Gastroesophageal sphincter (tissue), 4 donors: Measurements from ENCODE around the gene RRN3. TPM values are rescaled to one million over a fixed set of nuclear protein-coding genes. Genes with fewer than 3 reads are reported as not detected.
"Not testable (repeated sequence)": the region's sequence is repeated elsewhere in the genome, so short reads cannot be mapped to it uniquely, and the experiment has no call there.

ENCODE experiments used
- ATAC-seq: fragments of 150-250 bp; one replicate; pipeline ENCODE4 v1.9.1; 2016; ENCODE audit warnings: mild to moderate bottlenecking, moderate library complexity
- H3K27ac ChIP-seq, 4 donors: fragments of 200-600 bp; sonication (generic) in 3 of 4; 1 replicate in 3 of 4; 2 replicates in 1 of 4; pipeline ENCODE4 v1.5.1; 2016 to 2019
- H3K27me3 ChIP-seq: fragments of 200-600 bp; sonication (generic); one replicate; pipeline ENCODE4 v1.5.1; 2019
- H3K36me3 ChIP-seq, 2 donors: fragments of 200-600 bp; sonication (generic); one replicate each; pipeline ENCODE4 v1.5.1; 2019; ENCODE audit warnings: control low read depth in 1 of 2
- H3K4me1 ChIP-seq, 3 donors: fragments of 200-600 bp; sonication (generic); 1 replicate in 2 of 3; 2 replicates in 1 of 3; pipeline ENCODE4 v1.5.1; 2016 to 2019; ENCODE audit warnings: control low read depth in 2 of 3
- H3K4me3 ChIP-seq, 2 donors: fragments of 200-600 bp; sonication (generic); one replicate each; pipeline ENCODE4 v1.5.1; 2019; ENCODE audit warnings: mild to moderate bottlenecking in 1 of 2, moderate library complexity in 1 of 2
- H3K9me3 ChIP-seq, 3 donors: fragments of 200-600 bp; sonication (generic); one replicate each; pipeline ENCODE4 v1.5.1; 2017 to 2019; ENCODE audit warnings: control low read depth in 2 of 3
- EP300 ChIP-seq: sonication (generic); formaldehyde crosslinking; IDR thresholded peaks from one replicate; pipeline ENCODE4 v1.6.1; 2017; ENCODE audit warnings: antibody characterized with exemption, mild to moderate bottlenecking
- POLR2A ChIP-seq, 2 donors: fragments of 450-650 bp; IDR thresholded peaks; one replicate each; pipeline ENCODE4 v1.6.1; 2017; ENCODE audit warnings: antibody characterized with exemption in 2 of 2, mild to moderate bottlenecking in 2 of 2, moderate library complexity in 1 of 2
- POLR2AphosphoS5 ChIP-seq: sonication (generic); formaldehyde crosslinking; IDR thresholded peaks from one replicate; pipeline ENCODE4 v1.6.1; 2017; ENCODE audit warnings: antibody characterized with exemption
- WGBS, 2 donors: methylation state at CpG; one replicate each; pipeline ENCODE4 v1.1.5; 2018; ENCODE audit warnings: low coverage in 1 of 2; 5-methylcytosine and 5-hydroxymethylcytosine counted together
- total RNA-seq, 4 donors: library from RNA; depleted of rRNA; stranded (reverse); fragments of >200 nt; gene quantifications; one replicate each; pipeline ENCODE4 v1.1.0, GENCODE V29; 2016
- TF ChIP-seq, protein P1 (sequence below), 4 experiments: fragments of 200-600 bp in 2 of 4; fragments of 450-650 bp in 2 of 4; sonication (generic) in 1 of 4; IDR thresholded peaks; one replicate each; pipeline ENCODE4 v1.5.1; 2017 to 2019; ENCODE audit warnings: antibody characterized with exemption in 4 of 4, mild to moderate bottlenecking in 2 of 4, moderate library complexity in 2 of 4

RRN3 gene
- total RNA-seq, 4 donors from 2014 or later, result 27.9 to 42.3 (median 31.1) TPM

DNA sequence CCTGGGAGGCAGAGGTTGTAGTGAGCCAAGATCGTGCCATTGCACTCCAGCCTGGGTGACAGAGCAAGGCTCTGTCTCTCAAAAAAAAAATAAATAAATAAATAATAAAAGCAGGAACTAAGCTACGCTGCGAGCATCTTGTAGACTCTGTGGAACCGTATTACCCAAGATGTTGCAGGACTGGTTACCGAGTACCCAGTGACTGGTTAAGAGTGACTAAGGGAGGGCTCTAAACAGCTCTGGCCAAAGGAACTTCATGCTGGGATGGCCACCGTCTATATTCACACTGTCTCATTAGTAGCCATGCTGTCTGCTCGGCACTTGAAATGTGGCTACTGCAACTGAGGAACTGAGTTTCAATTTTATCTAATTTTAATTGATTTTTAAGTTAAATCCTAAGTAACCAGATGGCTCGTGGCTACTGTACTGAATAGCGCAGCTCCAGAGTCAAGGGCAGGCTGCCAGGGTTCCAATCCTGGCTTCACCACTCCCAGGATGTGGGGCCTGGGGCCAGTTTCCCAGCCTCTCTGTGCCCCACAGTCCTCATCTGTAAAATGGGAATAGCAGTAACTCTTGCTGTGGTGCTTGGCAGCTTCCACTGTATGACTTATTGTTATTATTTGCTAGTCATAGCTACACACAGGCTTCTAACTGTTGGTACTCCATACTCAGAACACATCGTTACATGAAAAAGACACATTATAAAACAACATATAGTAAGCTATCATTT is 41.2 kb downstream of the RRN3 start:
- WGBS, 2 donors, result 82 to 87% methylated on average over 3 to 10 of the region's 10 CpGs
- H3K36me3 ChIP-seq, result peaks cover 0 to under 1% of the 10 kb centered on the region in 2 donors
- TF ChIP-seq EP300, result no peak
- TF ChIP-seq POLR2AphosphoS5, result no peak
- no peaks in the 10 kb centered on the region for H3K9me3 ChIP-seq
- H3K27ac ChIP-seq, result peak overlapping the region in 2 of 4 donors; percentile 6 to 19
- no peaks in the 10 kb centered on the region for H3K27me3 ChIP-seq
- peaks cover 0 to 40% (median 7%) of the 10 kb centered on the region in 3 donors for H3K4me1 ChIP-seq
- ATAC-seq, result no peak
- no peak overlapping the region for H3K4me3 ChIP-seq

DNA sequence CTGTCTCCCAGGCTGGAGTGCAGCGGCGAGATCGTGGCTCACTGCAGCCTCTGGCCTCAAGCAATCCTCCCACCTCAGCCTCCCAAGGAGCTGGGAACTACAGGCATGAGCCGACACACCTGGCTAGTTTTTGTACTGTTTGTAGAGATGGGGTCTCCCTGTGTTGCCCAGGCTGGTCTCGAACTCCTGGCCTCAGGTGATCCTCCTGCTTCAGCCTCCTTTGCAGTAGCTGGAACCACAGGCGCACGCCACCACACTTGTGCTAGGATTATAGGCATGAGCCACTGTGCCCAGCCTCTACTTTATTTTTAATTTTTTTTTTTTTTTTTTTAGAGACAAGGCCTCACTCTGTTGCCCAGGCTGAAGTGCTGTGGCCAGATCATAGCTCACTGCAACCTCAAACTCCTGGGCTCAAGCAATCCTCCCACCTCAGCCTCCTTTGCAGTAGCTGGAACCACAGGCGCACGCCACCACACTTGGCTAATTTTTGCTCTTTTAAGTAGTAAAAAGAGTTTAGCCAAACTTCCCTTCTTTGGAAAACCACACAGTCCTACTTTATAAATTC is 42.6 kb downstream of the RRN3 start:
- no peaks in the 10 kb centered on the region for H3K9me3 ChIP-seq
- WGBS, 2 donors, result 91 to 97% methylated on average over 4 to 9 of the region's 9 CpGs
- H3K36me3 ChIP-seq, result peaks cover 0 to 15% of the 10 kb centered on the region in 2 donors
- no peak for ATAC-seq
- H3K27ac ChIP-seq, result no peak overlapping the region
- H3K4me3 ChIP-seq, result no peak overlapping the region
- no peaks in the 10 kb centered on the region for H3K27me3 ChIP-seq
- peaks cover 0 to 38% (median 6%) of the 10 kb centered on the region in 3 donors for H3K4me1 ChIP-seq
- TF ChIP-seq POLR2AphosphoS5 (no peak), EP300 (no peak), POLR2A (IDR thresholded peaks at IDR 0.05) (no peak)
- TF ChIP-seq, protein P1, sequence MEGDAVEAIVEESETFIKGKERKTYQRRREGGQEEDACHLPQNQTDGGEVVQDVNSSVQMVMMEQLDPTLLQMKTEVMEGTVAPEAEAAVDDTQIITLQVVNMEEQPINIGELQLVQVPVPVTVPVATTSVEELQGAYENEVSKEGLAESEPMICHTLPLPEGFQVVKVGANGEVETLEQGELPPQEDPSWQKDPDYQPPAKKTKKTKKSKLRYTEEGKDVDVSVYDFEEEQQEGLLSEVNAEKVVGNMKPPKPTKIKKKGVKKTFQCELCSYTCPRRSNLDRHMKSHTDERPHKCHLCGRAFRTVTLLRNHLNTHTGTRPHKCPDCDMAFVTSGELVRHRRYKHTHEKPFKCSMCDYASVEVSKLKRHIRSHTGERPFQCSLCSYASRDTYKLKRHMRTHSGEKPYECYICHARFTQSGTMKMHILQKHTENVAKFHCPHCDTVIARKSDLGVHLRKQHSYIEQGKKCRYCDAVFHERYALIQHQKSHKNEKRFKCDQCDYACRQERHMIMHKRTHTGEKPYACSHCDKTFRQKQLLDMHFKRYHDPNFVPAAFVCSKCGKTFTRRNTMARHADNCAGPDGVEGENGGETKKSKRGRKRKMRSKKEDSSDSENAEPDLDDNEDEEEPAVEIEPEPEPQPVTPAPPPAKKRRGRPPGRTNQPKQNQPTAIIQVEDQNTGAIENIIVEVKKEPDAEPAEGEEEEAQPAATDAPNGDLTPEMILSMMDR (IDR thresholded peaks at IDR 0.05), result no peak

DNA sequence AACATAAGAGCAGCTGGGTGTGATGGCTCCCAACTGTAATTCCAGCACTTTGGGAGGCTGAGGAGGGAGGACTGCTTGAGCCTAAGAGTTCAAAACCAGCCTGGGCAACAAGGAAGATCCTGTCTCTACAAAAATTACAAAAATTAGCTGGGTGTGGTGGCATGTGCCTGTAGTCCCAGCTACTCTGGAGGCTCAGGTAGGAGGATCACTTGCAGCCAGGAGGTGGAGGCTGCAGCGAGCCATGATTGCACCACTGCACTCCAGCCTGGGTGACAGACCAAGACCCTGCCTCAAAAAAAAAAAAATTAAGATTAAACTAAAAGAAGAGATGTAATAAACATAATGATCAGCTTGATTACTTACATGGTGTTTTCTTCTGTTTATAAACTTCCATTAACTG is 43.6 kb downstream of the RRN3 start:
- H3K27ac ChIP-seq, H3K4me3 ChIP-seq, ATAC-seq, H3K27me3 ChIP-seq, H3K9me3 ChIP-seq: not testable (repeated sequence)
- peaks cover 0 to 33% (median 4%) of the 10 kb centered on the region in 3 donors for H3K4me1 ChIP-seq
- H3K36me3 ChIP-seq, result peaks cover 0 to 26% of the 10 kb centered on the region in 2 donors
- 86% methylated on average over 1 of the region's 1 CpG; no CpG with 5 or more reads in 1 of the 2 donors for WGBS, 2 donors

DNA sequence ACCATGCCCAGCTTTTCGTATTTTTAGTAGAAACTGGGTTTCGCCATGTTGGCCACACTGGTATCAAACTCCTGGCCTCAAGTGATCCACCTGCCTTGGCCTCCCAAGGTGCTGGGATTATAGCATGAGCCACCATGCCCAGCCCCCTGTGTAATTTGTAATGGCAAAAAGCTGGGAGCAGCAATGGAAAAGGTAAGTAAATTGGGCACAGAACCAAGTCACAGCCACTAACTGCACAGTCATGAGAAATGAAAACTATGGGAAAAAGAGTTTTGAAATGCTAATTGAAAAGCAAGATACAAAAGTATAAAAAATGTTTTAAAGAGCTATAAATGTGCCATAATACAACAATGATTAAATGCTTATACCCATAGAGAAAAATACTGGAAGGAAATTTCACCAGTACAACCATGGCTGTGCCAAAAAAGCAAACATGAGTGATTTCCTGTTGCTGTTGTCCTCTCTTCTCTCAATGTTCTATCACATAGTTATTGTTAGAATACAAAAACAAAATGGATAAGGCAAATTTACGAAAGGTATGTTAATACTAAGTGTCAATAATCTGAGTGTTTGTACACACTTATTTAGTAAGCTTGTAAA is 44.4 kb downstream of the RRN3 start:
- Histone ChIP-seq H3K36me3 (peaks cover 0 to 27% of the 10 kb centered on the region in 2 donors), H3K27me3 (no peaks in the 10 kb centered on the region), H3K27ac (no peak overlapping the region), H3K4me1 (peaks cover 0 to 26% (median 4%) of the 10 kb centered on the region in 3 donors), H3K4me3 (no peak overlapping the region), H3K9me3 (no peaks in the 10 kb centered on the region)
- no peak for ATAC-seq
- no peak for TF ChIP-seq EP300
- TF ChIP-seq, protein P1 (IDR thresholded peaks at IDR 0.05), result no peak
- no peak for TF ChIP-seq POLR2AphosphoS5
- TF ChIP-seq POLR2A (IDR thresholded peaks at IDR 0.05), result no peak
- 79 to 93% methylated on average over 1 to 3 of the region's 3 CpGs for WGBS, 2 donors

DNA sequence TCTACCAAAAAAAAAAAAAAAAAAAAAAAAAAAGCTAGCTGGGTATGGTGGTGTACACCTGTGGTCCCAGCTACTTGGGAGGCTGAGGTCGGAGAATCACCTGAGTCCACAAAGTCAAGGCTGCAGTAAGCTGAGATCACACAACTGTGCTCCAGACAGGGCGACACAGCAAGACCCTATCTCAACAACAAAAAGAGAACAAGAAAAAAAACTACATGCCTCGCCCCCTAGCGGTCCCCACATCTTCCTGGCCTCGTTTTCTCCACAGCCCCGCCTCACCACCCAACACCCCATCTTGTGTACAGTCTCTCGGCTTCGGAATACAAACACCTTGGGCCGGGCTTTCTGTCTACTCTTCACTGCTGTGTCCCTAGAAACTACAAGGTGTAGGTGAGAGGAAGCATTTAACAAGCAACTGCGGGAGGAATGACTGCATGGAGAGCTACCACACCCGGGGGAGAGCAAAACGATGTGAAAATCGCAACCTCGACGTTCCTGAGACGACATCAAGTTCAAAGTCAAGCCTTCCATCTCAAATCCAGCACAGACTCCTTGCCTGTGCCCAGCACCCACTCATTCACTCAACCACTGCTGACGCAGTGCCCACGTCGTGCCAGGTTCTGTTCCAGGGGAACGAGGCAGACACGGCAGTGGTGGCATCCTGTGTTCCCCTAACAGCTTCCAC is 47.2 kb downstream of the RRN3 start:
- ATAC-seq, result no peak
- Histone ChIP-seq H3K27ac (no peak overlapping the region), H3K36me3 (peaks cover 0 to 38% of the 10 kb centered on the region in 2 donors), H3K4me3 (no peak overlapping the region), H3K9me3 (no peaks in the 10 kb centered on the region), H3K27me3 (no peaks in the 10 kb centered on the region), H3K4me1 (peaks cover 0 to 10% (median 0%) of the 10 kb centered on the region in 3 donors)
- WGBS, 2 donors, result 92% methylated on average over 11 to 19 of the region's 21 CpGs
- TF ChIP-seq POLR2A (IDR thresholded peaks at IDR 0.05) (no peak), POLR2AphosphoS5 (no peak), EP300 (no peak)
- TF ChIP-seq, protein P1 (IDR thresholded peaks at IDR 0.05), result no peak

DNA sequence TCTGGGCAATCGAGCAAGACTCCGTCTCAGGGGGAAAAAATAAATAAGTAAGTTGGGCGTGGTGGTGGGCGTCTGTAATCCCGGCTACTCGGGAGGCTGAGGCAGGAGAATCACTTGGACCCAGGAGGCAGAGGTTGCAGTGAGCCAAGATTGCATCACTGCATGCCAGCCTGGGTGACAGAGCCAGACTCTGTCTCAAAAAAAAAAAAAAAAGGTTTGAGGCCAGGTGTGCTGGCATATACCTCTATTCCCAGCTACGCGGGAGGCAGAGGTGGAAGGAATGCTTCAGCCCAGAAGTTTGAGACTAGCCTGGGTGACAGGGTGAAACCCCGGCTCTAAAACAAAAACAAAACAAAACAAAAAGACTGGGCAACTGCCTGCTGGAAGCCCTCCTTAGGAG is 48.8 kb downstream of the RRN3 start:
- not testable (repeated sequence) for H3K27ac ChIP-seq, H3K9me3 ChIP-seq, H3K27me3 ChIP-seq, ATAC-seq, H3K4me3 ChIP-seq
- 88 to 96% methylated on average over 3 to 9 of the region's 9 CpGs for WGBS, 2 donors
- Histone ChIP-seq H3K4me1 (peaks cover 0 to 21% (median 0%) of the 10 kb centered on the region in 3 donors), H3K36me3 (peaks cover 0 to 48% of the 10 kb centered on the region in 2 donors)
